ENCODE data around the gene AHCTF1.
A peak's percentile ranks its signal among the peaks of the same experiment; 100 is the strongest.
"Not testable (repeated sequence)": the region's sequence is repeated elsewhere in the genome, so short reads cannot be mapped to it uniquely, and the experiment has no call there.

AHCTF1 gene

GRCh38 chr1:246815693-246816270, 116.0 kb downstream of the AHCTF1 start:
- TF ChIP-seq, protein P1, sequence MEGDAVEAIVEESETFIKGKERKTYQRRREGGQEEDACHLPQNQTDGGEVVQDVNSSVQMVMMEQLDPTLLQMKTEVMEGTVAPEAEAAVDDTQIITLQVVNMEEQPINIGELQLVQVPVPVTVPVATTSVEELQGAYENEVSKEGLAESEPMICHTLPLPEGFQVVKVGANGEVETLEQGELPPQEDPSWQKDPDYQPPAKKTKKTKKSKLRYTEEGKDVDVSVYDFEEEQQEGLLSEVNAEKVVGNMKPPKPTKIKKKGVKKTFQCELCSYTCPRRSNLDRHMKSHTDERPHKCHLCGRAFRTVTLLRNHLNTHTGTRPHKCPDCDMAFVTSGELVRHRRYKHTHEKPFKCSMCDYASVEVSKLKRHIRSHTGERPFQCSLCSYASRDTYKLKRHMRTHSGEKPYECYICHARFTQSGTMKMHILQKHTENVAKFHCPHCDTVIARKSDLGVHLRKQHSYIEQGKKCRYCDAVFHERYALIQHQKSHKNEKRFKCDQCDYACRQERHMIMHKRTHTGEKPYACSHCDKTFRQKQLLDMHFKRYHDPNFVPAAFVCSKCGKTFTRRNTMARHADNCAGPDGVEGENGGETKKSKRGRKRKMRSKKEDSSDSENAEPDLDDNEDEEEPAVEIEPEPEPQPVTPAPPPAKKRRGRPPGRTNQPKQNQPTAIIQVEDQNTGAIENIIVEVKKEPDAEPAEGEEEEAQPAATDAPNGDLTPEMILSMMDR (IDR thresholded peaks at IDR 0.05; ENCODE audit: extremely low read depth, missing control alignments): no peak
- peak; percentile 46 for DNase-seq (ENCODE audit: low spot score)

DNA sequence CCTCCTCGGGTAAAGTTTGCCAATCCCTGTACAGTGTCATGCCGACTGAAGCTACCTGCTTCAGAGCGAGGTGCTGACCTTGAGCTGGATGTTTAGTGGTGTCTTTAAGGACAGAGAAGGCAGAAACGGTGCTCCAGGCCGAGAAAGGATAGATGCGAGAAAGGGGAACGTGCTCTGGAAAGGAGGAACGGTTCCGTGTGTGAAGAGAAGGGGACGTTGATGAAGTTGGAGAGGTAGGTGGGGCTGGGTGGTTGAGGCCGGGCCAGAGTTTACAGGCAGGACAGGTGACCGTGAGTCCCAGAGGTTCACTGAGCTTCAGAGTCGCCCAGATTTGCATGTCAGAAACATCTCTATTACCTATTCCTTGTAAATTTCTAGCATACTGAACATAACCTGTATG, 116.9 kb downstream of the AHCTF1 start:
- TF ChIP-seq, protein P1 (IDR thresholded peaks at IDR 0.05; ENCODE audit: extremely low read depth, missing control alignments): no peak
- DNase-seq (ENCODE audit: low spot score): no peak

GRCh38 chr1:246813325-246813724, 118.4 kb downstream of the AHCTF1 start:
- DNase-seq (ENCODE audit: low spot score): not testable (repeated sequence)

GRCh38 chr1:246811985-246812384, 119.8 kb downstream of the AHCTF1 start:
- TF ChIP-seq, protein P1 (IDR thresholded peaks at IDR 0.05; ENCODE audit: extremely low read depth, missing control alignments): no peak
- no peak for DNase-seq (ENCODE audit: low spot score)

- no peak for DNase-seq (ENCODE audit: low spot score)
- TF ChIP-seq, protein P1 (IDR thresholded peaks at IDR 0.05; ENCODE audit: extremely low read depth, missing control alignments): no peak
These were observed 122.3 kb downstream of the AHCTF1 start for GRCh38 chr1:246809473-246809872.

GRCh38 chr1:246805135-246805716, 126.5 kb downstream of the AHCTF1 start:
- DNase-seq (ENCODE audit: low spot score): no peak
- TF ChIP-seq, protein P1 (IDR thresholded peaks at IDR 0.05; ENCODE audit: extremely low read depth, missing control alignments): no peak

DNA sequence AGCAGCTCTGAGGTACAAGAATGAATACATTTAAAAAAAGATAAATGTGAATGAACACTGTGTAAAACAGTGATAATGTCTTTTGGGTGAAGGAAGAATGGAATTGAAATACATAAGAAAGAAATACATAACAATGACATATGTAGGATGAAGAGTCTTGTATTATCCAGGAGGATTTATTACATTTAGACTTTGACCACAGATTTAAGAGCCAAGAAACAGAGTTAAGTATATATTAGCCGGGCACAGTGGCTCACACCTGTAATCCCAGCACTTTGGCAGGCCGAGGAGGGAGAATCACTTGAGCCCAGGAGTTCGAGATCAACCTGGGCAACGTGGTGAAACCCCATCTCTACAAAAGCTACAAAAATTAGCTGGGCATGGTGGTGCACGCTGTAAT, 127.9 kb downstream of the AHCTF1 start:
- TF ChIP-seq, protein P1 (IDR thresholded peaks at IDR 0.05; ENCODE audit: extremely low read depth, missing control alignments): no peak
- DNase-seq (ENCODE audit: low spot score): no peak

DNA sequence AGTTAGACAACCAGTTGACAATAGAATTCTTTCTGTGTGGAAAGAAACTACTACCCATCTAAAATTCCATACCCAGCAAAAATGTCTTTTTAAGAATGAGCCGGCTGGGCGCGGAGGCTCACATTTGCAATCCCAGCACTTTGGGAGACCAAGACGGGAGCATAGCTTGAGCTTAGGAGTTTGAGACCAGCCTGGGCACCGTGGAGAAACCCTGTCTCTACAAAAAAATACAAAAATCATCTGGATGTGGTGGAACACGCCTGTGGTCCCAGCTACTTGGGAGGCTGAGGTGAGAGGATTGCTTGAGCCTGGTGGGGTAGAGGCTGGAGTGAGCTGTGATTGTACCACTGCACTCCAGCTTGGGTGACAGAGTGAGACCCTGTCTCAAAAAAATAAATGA, 128.4 kb downstream of the AHCTF1 start:
- no peak for DNase-seq (ENCODE audit: low spot score)
- TF ChIP-seq, protein P1 (IDR thresholded peaks at IDR 0.05; ENCODE audit: extremely low read depth, missing control alignments): no peak
